GM20431 (cell line): ENCODE data around the gene ASB4.
"Not testable (repeated sequence)": the region's sequence is repeated elsewhere in the genome, so short reads cannot be mapped to it uniquely, and the experiment has no call there.

Source experiments
- in situ Hi-C: fragments of 300-500 bp; cut with MseI, MboI; formaldehyde crosslinking; loops from one replicate; pipeline ENCODE4 v1.15.0; 2020; ENCODE audit warnings: low sequenced_read_pairs; ENCODE audit not compliant: unreplicated experiment

Gene ASB4

GRCh38 chr7:95485391-95486123, at the start of gene ASB4:
ASB4 (plus strand) TSS chr7:95485943; CDS start chr7:95485972, 29 bp downstream.
- in situ Hi-C loops: no loop called here

- in situ Hi-C loops: no loop called here
Observed at GRCh38 chr7:95436407-95436806, 49.3 kb upstream of the ASB4 start.

- in situ Hi-C loops: no loop called here
Observed at GRCh38 chr7:95440394-95441038, 45.2 kb upstream of the ASB4 start.

- in situ Hi-C loops: no loop called here
Observed at GRCh38 chr7:95441042-95441823, 44.5 kb upstream of the ASB4 start.

- in situ Hi-C loops: no loop called here
Observed at GRCh38 chr7:95444796-95445195, 40.9 kb upstream of the ASB4 start.

GRCh38 chr7:95446618-95447017, 39.1 kb upstream of the ASB4 start:
- in situ Hi-C loops: no loop called here

GRCh38 chr7:95454438-95455045, 31.2 kb upstream of the ASB4 start:
- in situ Hi-C loops: no loop called here

GRCh38 chr7:95457947-95458346, 27.8 kb upstream of the ASB4 start:
- in situ Hi-C loops: no loop called here

- in situ Hi-C loops: not testable (repeated sequence)
Observed at GRCh38 chr7:95460653-95461052, 25.1 kb upstream of the ASB4 start.

- in situ Hi-C loops: no loop called here
Observed at GRCh38 chr7:95467912-95468607, 17.7 kb upstream of the ASB4 start.

GRCh38 chr7:95469187-95469586, 16.6 kb upstream of the ASB4 start:
- in situ Hi-C loops: no loop called here

- in situ Hi-C loops: no loop called here
Observed at GRCh38 chr7:95469848-95470247, 15.9 kb upstream of the ASB4 start.

- in situ Hi-C loops: no loop called here
Observed at GRCh38 chr7:95470452-95470851, 15.3 kb upstream of the ASB4 start.

GRCh38 chr7:95471071-95471470, 14.7 kb upstream of the ASB4 start:
- in situ Hi-C loops: no loop called here

GRCh38 chr7:95472581-95473161, 13.1 kb upstream of the ASB4 start:
- in situ Hi-C loops: no loop called here

- in situ Hi-C loops: no loop called here
Observed at GRCh38 chr7:95473276-95473985, 12.3 kb upstream of the ASB4 start.

- in situ Hi-C loops: no loop called here
Observed at GRCh38 chr7:95476072-95476847, 9.5 kb upstream of the ASB4 start.

- in situ Hi-C loops: no loop called here
Observed at GRCh38 chr7:95476904-95477594, 8.7 kb upstream of the ASB4 start.
